Measurements from ENCODE around the gene SLPI. TPM values are rescaled to one million over a fixed set of nuclear protein-coding genes. Genes with fewer than 3 reads are reported as not detected.

SLPI gene
- total RNA-seq, 6 experiments from 2014 or later, result 0.33 to 0.66 TPM; not detected in 4

DNA sequence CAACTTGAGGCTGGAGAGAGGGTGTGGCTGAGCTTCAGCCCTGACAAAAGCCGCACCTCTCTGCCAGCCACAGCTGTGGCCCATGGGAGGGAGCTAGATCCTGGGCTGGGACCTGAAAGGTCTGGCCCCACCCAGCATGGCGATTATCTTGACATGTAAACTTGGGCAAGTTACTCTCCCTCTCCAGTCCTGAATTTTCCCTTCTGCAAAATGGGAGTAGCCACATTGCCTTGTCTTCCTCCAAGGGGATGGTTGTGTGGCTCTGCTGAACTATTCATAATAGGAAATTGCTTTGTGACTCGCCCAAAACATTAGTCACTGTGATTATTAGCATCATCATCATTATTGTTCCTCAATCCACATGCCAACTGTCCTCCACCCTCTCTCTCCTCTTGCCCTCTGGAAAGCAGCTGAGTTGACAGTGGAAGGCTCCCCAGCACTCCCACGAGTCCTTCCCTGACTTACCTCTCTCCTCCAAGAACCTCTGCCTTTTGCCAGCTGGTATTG lies 29.2 kb upstream of the SLPI start:
- H3K4me1 Mint-ChIP-seq (ENCODE audit: low read depth), result peaks cover 6% of the 10 kb centered on the region
- H3K4me3 Mint-ChIP-seq, result no peak overlapping the region
- H3K27me3 Mint-ChIP-seq (ENCODE audit: insufficient read depth), result peaks cover 24% of the 10 kb centered on the region
- TF ChIP-seq, protein P1, sequence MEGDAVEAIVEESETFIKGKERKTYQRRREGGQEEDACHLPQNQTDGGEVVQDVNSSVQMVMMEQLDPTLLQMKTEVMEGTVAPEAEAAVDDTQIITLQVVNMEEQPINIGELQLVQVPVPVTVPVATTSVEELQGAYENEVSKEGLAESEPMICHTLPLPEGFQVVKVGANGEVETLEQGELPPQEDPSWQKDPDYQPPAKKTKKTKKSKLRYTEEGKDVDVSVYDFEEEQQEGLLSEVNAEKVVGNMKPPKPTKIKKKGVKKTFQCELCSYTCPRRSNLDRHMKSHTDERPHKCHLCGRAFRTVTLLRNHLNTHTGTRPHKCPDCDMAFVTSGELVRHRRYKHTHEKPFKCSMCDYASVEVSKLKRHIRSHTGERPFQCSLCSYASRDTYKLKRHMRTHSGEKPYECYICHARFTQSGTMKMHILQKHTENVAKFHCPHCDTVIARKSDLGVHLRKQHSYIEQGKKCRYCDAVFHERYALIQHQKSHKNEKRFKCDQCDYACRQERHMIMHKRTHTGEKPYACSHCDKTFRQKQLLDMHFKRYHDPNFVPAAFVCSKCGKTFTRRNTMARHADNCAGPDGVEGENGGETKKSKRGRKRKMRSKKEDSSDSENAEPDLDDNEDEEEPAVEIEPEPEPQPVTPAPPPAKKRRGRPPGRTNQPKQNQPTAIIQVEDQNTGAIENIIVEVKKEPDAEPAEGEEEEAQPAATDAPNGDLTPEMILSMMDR (IDR thresholded peaks at IDR 0.05), result no peak
- no peaks in the 10 kb centered on the region for H3K36me3 Mint-ChIP-seq (ENCODE audit: low read depth)
- H3K9me3 Mint-ChIP-seq, result no peaks in the 10 kb centered on the region
- H3K27ac Mint-ChIP-seq, result no peak overlapping the region
- DNase-seq, result no peak

DNA sequence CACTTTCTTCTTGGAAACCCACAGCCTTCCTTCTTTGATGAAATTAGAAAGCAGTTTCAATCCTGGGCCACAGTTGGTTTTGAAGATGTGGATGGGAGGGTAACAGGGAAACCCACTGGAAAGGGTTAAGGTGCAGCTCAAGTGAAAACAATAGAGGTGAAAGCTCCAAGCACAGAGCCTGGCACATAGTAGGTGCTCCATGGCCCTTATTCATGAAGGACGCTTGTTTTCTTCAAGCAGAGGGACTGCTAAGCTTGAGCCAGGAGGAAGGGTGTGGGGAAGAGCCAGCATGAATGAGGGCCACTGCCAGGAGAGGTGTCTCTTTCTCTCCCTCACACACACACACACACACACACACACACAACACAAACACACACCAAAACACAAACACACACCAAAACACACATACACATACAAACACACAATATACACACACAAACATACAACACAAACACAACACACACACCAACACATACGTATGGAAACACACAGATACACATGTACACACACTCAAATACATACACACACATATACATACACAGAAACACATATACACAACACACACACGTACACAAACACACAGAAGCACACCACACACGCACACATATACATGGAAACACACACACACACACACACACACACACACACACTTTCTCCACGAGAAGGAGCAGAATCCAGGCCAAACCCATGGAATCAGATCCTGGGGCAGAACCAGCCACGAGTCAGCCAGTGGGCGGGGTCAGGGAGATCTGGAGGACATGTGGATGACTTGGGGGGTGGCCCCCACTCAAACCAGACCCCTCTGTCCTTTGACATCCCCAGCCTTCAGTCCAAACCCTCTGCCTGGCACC lies 28.6 kb upstream of the SLPI start:
- no peak for DNase-seq
- Mint-ChIP-seq H3K4me3 (no peak overlapping the region), H3K4me1 (ENCODE audit: low read depth) (peaks cover 6% of the 10 kb centered on the region), H3K36me3 (ENCODE audit: low read depth) (no peaks in the 10 kb centered on the region), H3K27ac (no peak overlapping the region), H3K9me3 (no peaks in the 10 kb centered on the region), H3K27me3 (ENCODE audit: insufficient read depth) (peaks cover 19% of the 10 kb centered on the region)
- TF ChIP-seq, protein P1 (IDR thresholded peaks at IDR 0.05), result no peak

DNA sequence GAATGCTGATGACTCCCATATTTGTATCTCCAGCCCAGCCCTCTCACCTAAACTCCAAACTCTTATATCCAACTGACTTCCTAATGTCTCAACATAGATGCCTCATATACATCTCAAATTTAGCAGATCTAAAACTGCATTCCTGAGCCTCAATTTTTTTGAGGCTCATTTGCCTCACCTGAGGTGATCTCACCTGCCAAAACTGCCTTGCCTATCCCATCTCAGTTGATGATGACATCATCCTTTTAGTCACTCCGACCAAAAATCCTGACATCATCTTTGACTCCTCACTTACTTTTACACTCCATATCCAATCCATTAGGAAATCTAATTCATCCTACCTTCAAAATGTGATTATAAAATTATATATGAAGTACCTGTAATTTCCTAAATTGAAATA lies 25.6 kb upstream of the SLPI start:
- Mint-ChIP-seq H3K27me3 (ENCODE audit: insufficient read depth) (peaks cover 23% of the 10 kb centered on the region), H3K4me3 (no peak overlapping the region), H3K4me1 (ENCODE audit: low read depth) (peaks cover 6% of the 10 kb centered on the region), H3K9me3 (no peaks in the 10 kb centered on the region), H3K27ac (no peak overlapping the region), H3K36me3 (ENCODE audit: low read depth) (no peaks in the 10 kb centered on the region)
- TF ChIP-seq, protein P1 (IDR thresholded peaks at IDR 0.05), result no peak
- DNase-seq, result no peak

DNA sequence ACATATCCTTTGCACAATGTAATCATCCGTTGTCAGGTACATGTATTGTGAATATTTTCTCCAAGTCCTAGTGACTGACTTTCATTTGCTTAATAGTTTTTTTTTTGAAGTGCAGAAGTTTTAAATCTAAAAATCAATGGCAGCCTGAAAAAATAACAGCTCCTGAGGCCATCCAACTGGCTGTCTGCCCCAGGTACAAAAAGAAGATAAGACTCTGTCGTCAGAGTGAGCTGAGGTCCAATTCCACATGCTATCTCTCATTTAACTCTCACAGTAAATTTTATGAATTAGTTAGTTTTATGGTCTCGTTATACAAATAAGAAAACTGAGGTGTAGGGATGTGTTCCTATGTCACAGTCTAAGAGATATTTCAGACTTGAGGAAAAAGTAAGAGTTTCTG lies 21.0 kb upstream of the SLPI start:
- no peaks in the 10 kb centered on the region for H3K36me3 Mint-ChIP-seq (ENCODE audit: low read depth)
- no peaks in the 10 kb centered on the region for H3K4me1 Mint-ChIP-seq (ENCODE audit: low read depth)
- no peak overlapping the region for H3K27ac Mint-ChIP-seq
- TF ChIP-seq, protein P1 (IDR thresholded peaks at IDR 0.05), result no peak
- DNase-seq, result no peak
- H3K4me3 Mint-ChIP-seq, result no peak overlapping the region
- peaks cover 28% of the 10 kb centered on the region for H3K27me3 Mint-ChIP-seq (ENCODE audit: insufficient read depth)
- H3K9me3 Mint-ChIP-seq, result no peaks in the 10 kb centered on the region

DNA sequence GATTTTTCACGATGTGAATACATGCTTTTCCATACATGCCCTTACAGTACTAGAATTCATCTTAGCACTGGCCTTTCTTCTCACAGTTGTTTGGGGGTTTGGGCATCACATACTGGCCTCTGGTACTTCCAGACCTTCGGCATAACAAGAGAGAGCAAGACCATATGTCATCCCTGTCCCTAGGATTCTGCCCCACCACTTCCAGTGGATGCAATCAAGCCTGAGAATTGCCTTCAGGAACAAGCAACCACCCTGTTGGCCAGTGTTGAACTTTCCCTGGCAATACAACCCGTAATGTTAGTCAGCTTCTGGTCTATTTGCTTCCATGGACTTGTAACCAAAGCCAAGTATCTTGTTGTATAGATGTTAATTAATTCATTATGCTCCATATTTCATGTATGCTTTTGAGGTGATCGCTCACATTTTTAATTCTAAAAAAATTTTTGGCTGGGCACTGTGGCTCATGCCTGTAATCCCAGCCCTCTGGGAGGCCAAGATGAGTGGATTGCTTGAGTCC lies 15.4 kb upstream of the SLPI start:
- H3K27me3 Mint-ChIP-seq (ENCODE audit: insufficient read depth), result peaks cover 26% of the 10 kb centered on the region
- no peaks in the 10 kb centered on the region for H3K9me3 Mint-ChIP-seq
- H3K36me3 Mint-ChIP-seq (ENCODE audit: low read depth), result no peaks in the 10 kb centered on the region
- no peaks in the 10 kb centered on the region for H3K4me1 Mint-ChIP-seq (ENCODE audit: low read depth)
- no peak for DNase-seq
- TF ChIP-seq, protein P1 (IDR thresholded peaks at IDR 0.05), result no peak
- no peak overlapping the region for H3K27ac Mint-ChIP-seq
- no peak overlapping the region for H3K4me3 Mint-ChIP-seq

Measured in HFFc6 (cell line).